ENCODE measurements around the gene SRGAP3. TPM values are rescaled to one million over a fixed set of nuclear protein-coding genes. Genes with fewer than 3 reads are reported as not detected.

SRGAP3 gene
- total and polyA plus RNA-seq, 10 of the 15 experiments (the other 5 are each of a cell fraction or from before 2014, with no cell fraction given), result 0.32 to 1.7 (median 0.99) TPM

DNA sequence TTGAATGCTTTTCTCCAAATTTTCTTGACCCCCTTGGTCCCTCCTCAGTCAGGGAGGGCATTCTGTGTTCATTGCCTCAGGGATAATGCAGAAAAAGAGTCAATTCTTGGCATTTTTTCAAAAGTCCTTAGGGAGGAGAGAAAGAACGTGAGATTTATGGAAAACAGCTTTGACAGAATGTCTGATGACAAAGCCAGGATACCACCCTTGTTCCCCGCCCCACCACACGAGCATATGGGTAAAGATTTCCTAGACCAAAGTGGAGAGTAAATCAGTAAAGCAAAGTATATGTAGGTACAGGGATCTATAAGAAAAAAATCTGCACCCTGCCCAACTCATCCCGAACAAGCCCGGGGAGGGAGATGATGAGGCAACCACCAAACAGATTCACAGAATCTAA is 11.2 kb downstream of the SRGAP3 start:
- H3K79me2 ChIP-seq (ENCODE audit: control insufficient read depth, insufficient read depth, low read length), result no peaks in the 10 kb centered on the region
- H3K4me1 ChIP-seq (ENCODE audit: control insufficient read depth, insufficient read depth, low read length), result no peaks in the 10 kb centered on the region
- POLR2A ChIA-PET, result no interaction called here
- ATAC-seq (no peak), DNase-seq (ENCODE audit: low read depth, low spot score) (no peak), FAIRE-seq (no peak)
- 53% methylated on average over 5 of the region's 5 CpGs for WGBS (ENCODE audit: insufficient coverage, insufficient replicate concordance, low lambda C conversion rate, missing lambda C conversion rate)
- H3K4me2 ChIP-seq (ENCODE audit: control insufficient read depth, insufficient read depth), result no peak overlapping the region
- H3K27me3 ChIP-seq (replicated peaks in 1 of 2; ENCODE audit: control insufficient read depth in 2 of 2, insufficient read depth in 2 of 2, low read length in 1 of 2), result no peaks in the 10 kb centered on the region; a peak in 1 of 4 replicates
- in situ Hi-C loops (cut with MboI), result no loop called here
- RAD21 ChIA-PET (ENCODE audit: unreplicated experiment), result no interaction called here
- H2AFZ ChIP-seq (ENCODE audit: control insufficient read depth, low read depth, low read length), result no peak overlapping the region
- no peaks in the 10 kb centered on the region for H3K36me3 ChIP-seq (ENCODE audit: control insufficient read depth in 2 of 2, insufficient read depth in 2 of 2, low read length in 1 of 2)
- CTCF ChIA-PET, result no interaction called here
- H4K20me1 ChIP-seq (ENCODE audit: control insufficient read depth, insufficient read depth), result no peaks in the 10 kb centered on the region
- TF ChIP-seq SMC3 (IDR thresholded peaks at IDR 0.05; ENCODE audit: borderline replicate concordance, low read length) (no peak), E2F8 (IDR thresholded peaks at IDR 0.05; ENCODE audit: low read depth, partially characterized antibody) (no peak), WRNIP1 (IDR thresholded peaks at IDR 0.05; ENCODE audit: borderline replicate concordance, low read depth, low read length) (no peak), BMI1 (IDR thresholded peaks at IDR 0.05; ENCODE audit: borderline replicate concordance) (no peak), NR2C2 (IDR thresholded peaks at IDR 0.05; ENCODE audit: borderline replicate concordance, control insufficient read depth, insufficient read length, low read depth) (no peak), BRCA1 (IDR thresholded peaks at IDR 0.05; ENCODE audit: low read depth, low read length) (no peak), FOXM1 (IDR thresholded peaks at IDR 0.05; ENCODE audit: low read depth, low read length) (no peak), SPI1 (IDR thresholded peaks at IDR 0.05; ENCODE audit: borderline replicate concordance, insufficient read depth, low read depth, low read length) (no peak), SP1 (IDR thresholded peaks at IDR 0.05; ENCODE audit: low read depth, low read length) (no peak), RAD21 (IDR thresholded peaks at IDR 0.05; ENCODE audit: insufficient read depth, low read depth, low read length) (no peak), SMAD5 (IDR thresholded peaks at IDR 0.05; ENCODE audit: low read depth) (no peak)
- TF ChIP-seq, protein P1, sequence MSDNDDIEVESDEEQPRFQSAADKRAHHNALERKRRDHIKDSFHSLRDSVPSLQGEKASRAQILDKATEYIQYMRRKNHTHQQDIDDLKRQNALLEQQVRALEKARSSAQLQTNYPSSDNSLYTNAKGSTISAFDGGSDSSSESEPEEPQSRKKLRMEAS (IDR thresholded peaks at IDR 0.05; ENCODE audit: low read depth, low read length), result no peak
- no peak overlapping the region for H3K9ac ChIP-seq (ENCODE audit: control insufficient read depth, insufficient read depth, low read length)
- no peaks in the 10 kb centered on the region for H3K9me3 ChIP-seq (replicated peaks; ENCODE audit: control insufficient read depth, insufficient read depth, low read length)
- no TSS peak for BruUV-seq (replicated peaks)
- no peak overlapping the region for H3K27ac ChIP-seq (ENCODE audit: control insufficient read depth, insufficient read depth)
- intact Hi-C loops (cut with micrococcal nuclease; ENCODE audit: unreplicated experiment), result no loop called here
- SMC1A ChIA-PET (ENCODE audit: uncharacterized antibody, unreplicated experiment), result no interaction called here
- no peak overlapping the region for H3K4me3 ChIP-seq
